Endothelial cell of coronary artery (primary cell): Measurements from ENCODE around the gene GTF2B. TPM values are rescaled to one million over a fixed set of nuclear protein-coding genes. Genes with fewer than 3 reads are reported as not detected.

Experiments
- total RNA-seq: library from RNA; depleted of rRNA; stranded (reverse); fragments of >200 nt; gene quantifications from 2 replicates; pipeline ENCODE4 v1.2.3, GENCODE V29; 2014

GTF2B gene
- total RNA-seq, result 35.4 and 36.3 TPM in 2 replicates

GRCh38 chr1:88891318-88891950, at the start of gene GTF2B:
Gene GTF2B, minus strand, starts transcription at chr1:88891567. Its CDS starts 68 bp downstream, at chr1:88891499.

Other genes starting within 250 kb of the GTF2B start
- gene PKN2, start 207.3 kb downstream of the GTF2B start, total RNA-seq, result 21.7 and 25.7 TPM in 2 replicates
- gene KYAT3, start 101.1 kb upstream of the GTF2B start, total RNA-seq, result 16.6 and 20.0 TPM in 2 replicates
- gene RBMXL1, start 101.1 kb upstream of the GTF2B start, total RNA-seq, result 6.5 and 8.4 TPM in 2 replicates
- gene GBP3, start 131.3 kb upstream of the GTF2B start, total RNA-seq, result 23.5 and 33.7 TPM in 2 replicates
- gene GBP1, start 173.6 kb upstream of the GTF2B start, total RNA-seq, result 15.2 and 25.5 TPM in 2 replicates
- gene GBP2, start 234.5 kb upstream of the GTF2B start, total RNA-seq, result 29.8 and 52.1 TPM in 2 replicates